K562 (cell line): ENCODE results near the gene MICU2. TPM values are rescaled to one million over a fixed set of nuclear protein-coding genes. Genes with fewer than 3 reads are reported as not detected.

Source experiments
- ATAC-seq: fragments of 200-7000 bp; cut with Tn5 transposase; 3 replicates; pipeline ENCODE4 v1.9.1; 2020; ENCODE audit warnings: moderate library complexity
- BruUV-seq: library from RNA; stranded (reverse); fragments of 400-500 nt; replicated peaks from 2 replicates; lab custom pipeline; 2021; lab: Mats Ljungman, UMichigan
- CTCF ChIA-PET: fragments of 300-600 bp; formaldehyde crosslinking; extraction: SDS; loops from one replicate; lab custom pipeline; 2021; ENCODE audit warnings: low intra/inter-chr PET ratio; lab: Yijun Ruan, JAX
- POLR2A ChIA-PET: fragments of 300-600, 350-650 bp; sonication (Branson Sonifier 250); formaldehyde crosslinking; extraction: SDS; loops from one replicate; lab custom pipeline; 2021; ENCODE audit warnings: antibody characterized with exemption, inconsistent platforms; lab: Yijun Ruan, JAX
- DNase-seq, 4 experiments: peaks; one replicate each; pipeline versions ENCODE4 v3.0.0 to v3.0.0-alpha.2; 2011 to 2018; ENCODE audit warnings: low spot score in 3 of 4, mixed read lengths in 3 of 4; ENCODE audit errors: extremely low read depth in 1 of 4
- FAIRE-seq: peaks from 2 replicates; lab custom pipeline; 2011; peaks lifted over from hg19 to GRCh38; lab: Jason Lieb, UNC
- H2AFZ ChIP-seq: 2 replicates; pipeline ENCODE4 v1.6.0; 2011; ENCODE audit warnings: low read depth, low read length, control low read depth, inconsistent platforms
- H3K27ac ChIP-seq: fragments of 200-600 bp; 3 replicates; pipeline ENCODE4 v1.8.0; 2011; ENCODE audit warnings: low read depth, mild to moderate bottlenecking, control low read depth, inconsistent platforms, low read length, moderate library complexity, mixed read lengths; ENCODE audit errors: extremely low read depth
- H3K27me3 ChIP-seq, 2 experiments: fragments of 300-600 bp in 1 of 2; 2 replicates in 1 of 2; 3 replicates in 1 of 2; pipeline versions ENCODE4 v1.6.0 to v1.8.0; 2011; ENCODE audit warnings: inconsistent platforms in 2 of 2, low read length in 2 of 2, mild to moderate bottlenecking in 1 of 2, mixed read lengths in 1 of 2, moderate library complexity in 1 of 2; ENCODE audit not compliant: control insufficient read depth in 2 of 2, insufficient read depth in 2 of 2
- H3K36me3 ChIP-seq: fragments of 300-600 bp; 3 replicates; pipeline ENCODE4 v1.8.0; 2011; ENCODE audit warnings: mild to moderate bottlenecking, low read length, inconsistent platforms; ENCODE audit not compliant: control insufficient read depth, insufficient read depth
- H3K4me1 ChIP-seq, 2 experiments: fragments of 200-600 bp in 1 of 2; replicated peaks in 1 of 2; 2 replicates in 1 of 2; 3 replicates in 1 of 2; pipeline versions ENCODE4 v1.5.1 to v1.8.0; 2011; ENCODE audit warnings: inconsistent platforms in 2 of 2, low read length in 2 of 2, mild to moderate bottlenecking in 1 of 2, mixed read lengths in 1 of 2, moderate library complexity in 1 of 2; ENCODE audit not compliant: control insufficient read depth in 2 of 2, insufficient read depth in 2 of 2
- H3K4me2 ChIP-seq: 2 replicates; pipeline ENCODE4 v1.6.1; 2011; ENCODE audit warnings: low read length, control low read depth, inconsistent platforms, mixed read lengths; ENCODE audit not compliant: insufficient read depth
- H3K4me3 ChIP-seq: fragments of 200-600 bp; sonication (generic), shearing (Covaris generic); 2 replicates; pipeline ENCODE4 v1.5.1; 2016; ENCODE audit warnings: control low read depth, inconsistent platforms
- H3K79me2 ChIP-seq: fragments of 200-600 bp; 3 replicates; pipeline ENCODE4 v1.8.0; 2011; ENCODE audit warnings: low read length, inconsistent platforms; ENCODE audit not compliant: control insufficient read depth, insufficient read depth
- H3K9ac ChIP-seq, 2 experiments: 2 replicates each; pipeline versions ENCODE4 v1.6.0 to v1.6.1; 2011; ENCODE audit warnings: low read depth in 2 of 2, low read length in 2 of 2, control low read depth in 1 of 2, inconsistent platforms in 1 of 2, mild to moderate bottlenecking in 1 of 2, mixed read lengths in 1 of 2; ENCODE audit not compliant: insufficient read depth in 1 of 2
- H3K9me1 ChIP-seq: one replicate; pipeline ENCODE4 v1.6.0; 2011; ENCODE audit warnings: inconsistent platforms, mild to moderate bottlenecking, low read length, moderate library complexity; ENCODE audit not compliant: control insufficient read depth, insufficient read depth
- H3K9me3 ChIP-seq: replicated peaks from 2 replicates; pipeline ENCODE4 v1.5.1; 2011; ENCODE audit warnings: low read depth, low read length, inconsistent platforms; ENCODE audit not compliant: control insufficient read depth, insufficient read depth
- H4K20me1 ChIP-seq: replicated peaks from 2 replicates; pipeline ENCODE4 v1.6.1; 2011; ENCODE audit warnings: low read length, inconsistent platforms, mixed read lengths; ENCODE audit not compliant: control insufficient read depth, insufficient read depth
- AFF1 ChIP-seq, 2 experiments: fragments of 450-650 bp; IDR thresholded peaks; 2 replicates each; pipeline ENCODE4 v1.6.1; 2018; ENCODE audit warnings: mild to moderate bottlenecking in 2 of 2, low read depth in 1 of 2; ENCODE audit not compliant: partially characterized antibody in 2 of 2
- CBX1 ChIP-seq: sonication (generic); IDR thresholded peaks from 2 replicates; pipeline ENCODE4 v1.6.1; 2016; ENCODE audit warnings: antibody characterized with exemption, low read depth, mild to moderate bottlenecking
- TEAD1 ChIP-seq, 2 experiments: fragments of 450-650 bp in 1 of 2; sonication (generic) in 1 of 2; formaldehyde crosslinking; IDR thresholded peaks; 2 replicates each; pipeline versions ENCODE4 v1.4.0 to v1.8.0; 2020 to 2022; ENCODE audit warnings: mild to moderate bottlenecking in 2 of 2, missing genetic modification reagents in 1 of 2
- ZZZ3 ChIP-seq: fragments of 450-650 bp; IDR thresholded peaks from 2 replicates; pipeline ENCODE4 v1.6.1; 2016; ENCODE audit warnings: antibody characterized with exemption, mild to moderate bottlenecking, moderate library complexity
- in situ Hi-C: fragments of 300-500 bp; cut with MboI; formaldehyde crosslinking; loops from 4 replicates; pipeline ENCODE4 v1.15.0; 2018; ENCODE audit warnings: inconsistent platforms, mixed read lengths
- intact Hi-C: fragments of 100-400 bp; cut with micrococcal nuclease; formaldehyde crosslinking; loops from 2 replicates; pipeline ENCODE4 v1.14.2; 2022
- polyA plus RNA-seq, 8 experiments: library from polyadenylated mRNA; depleted of rRNA in 4 of 8; stranded (reverse) in 5 of 8; unstranded in 3 of 8; fragments of >200 nt; fragmentation: Nextera tagmentation in 2 of 8; fragmentation: Illumina TruSeq in 1 of 8; extraction: Ambion mirVana in 2 of 8; extraction: Trizol in 1 of 8; gene quantifications; 2 replicates each; pipeline versions ENCODE4 v1.2.1 to v1.2.3, GENCODE V29; 2011 to 2014; ENCODE audit warnings: inconsistent platforms in 1 of 8, missing spikeins in 1 of 8
- total RNA-seq, 7 experiments: library from RNA; depleted of rRNA in 6 of 7; stranded (reverse); fragments of >200 nt in 6 of 7; fragmentation: Illumina TruSeq in 2 of 7; extraction: Trizol in 2 of 7; gene quantifications; 2 replicates each; pipeline versions ENCODE4 v1.2.1 to v1.2.3, GENCODE V29; 2011 to 2021; ENCODE audit warnings: low replicate concordance in 1 of 7
- TF ChIP-seq, protein P1 (sequence below): sonication (generic); formaldehyde crosslinking; IDR thresholded peaks from 2 replicates; pipeline ENCODE4 v1.4.0; 2020; ENCODE audit warnings: mild to moderate bottlenecking, missing genetic modification reagents
- TF ChIP-seq, protein P2 (sequence below): fragments of 450-650 bp; formaldehyde crosslinking; IDR thresholded peaks from 2 replicates; pipeline ENCODE4 v1.4.0; 2020; ENCODE audit warnings: mild to moderate bottlenecking, moderate library complexity
- TF ChIP-seq, protein P3 (sequence below): fragments of 200-400 bp; formaldehyde crosslinking; IDR thresholded peaks from 2 replicates; pipeline ENCODE4 v1.6.1; 2017; ENCODE audit warnings: mild to moderate bottlenecking, low read depth, low read length, moderate library complexity

Gene MICU2
- total and polyA plus RNA-seq, 9 of the 15 experiments (the other 6 are each of a cell fraction or from before 2014, with no cell fraction given): 9.1 to 41.8 (median 33.4) TPM

GRCh38 chr13:21539687-21540086, 64.3 kb downstream of the MICU2 start:
- Histone ChIP-seq H3K4me2 (no peak overlapping the region), H3K4me1 (peaks cover 0 to 3% of the 10 kb centered on the region in 2 experiments; a peak in 1 of 5 replicates), H3K9me1 (no peaks in the 10 kb centered on the region), H3K36me3 (no peaks in the 10 kb centered on the region; the same call in 1 of the 3 replicates), H3K27me3 (no peaks in the 10 kb centered on the region), H3K9ac (no peak overlapping the region), H3K9me3 (no peaks in the 10 kb centered on the region), H3K4me3 (no peak overlapping the region), H3K27ac (no peak overlapping the region), H2AFZ (no peak overlapping the region), H4K20me1 (no peaks in the 10 kb centered on the region), H3K79me2 (peaks cover 6% of the 10 kb centered on the region; the same call in 2 of the 3 replicates)
- CTCF ChIA-PET: no interaction called here
- DNase-seq (no peak), ATAC-seq (no peak), FAIRE-seq (no peak)
- TF ChIP-seq, protein P1, sequence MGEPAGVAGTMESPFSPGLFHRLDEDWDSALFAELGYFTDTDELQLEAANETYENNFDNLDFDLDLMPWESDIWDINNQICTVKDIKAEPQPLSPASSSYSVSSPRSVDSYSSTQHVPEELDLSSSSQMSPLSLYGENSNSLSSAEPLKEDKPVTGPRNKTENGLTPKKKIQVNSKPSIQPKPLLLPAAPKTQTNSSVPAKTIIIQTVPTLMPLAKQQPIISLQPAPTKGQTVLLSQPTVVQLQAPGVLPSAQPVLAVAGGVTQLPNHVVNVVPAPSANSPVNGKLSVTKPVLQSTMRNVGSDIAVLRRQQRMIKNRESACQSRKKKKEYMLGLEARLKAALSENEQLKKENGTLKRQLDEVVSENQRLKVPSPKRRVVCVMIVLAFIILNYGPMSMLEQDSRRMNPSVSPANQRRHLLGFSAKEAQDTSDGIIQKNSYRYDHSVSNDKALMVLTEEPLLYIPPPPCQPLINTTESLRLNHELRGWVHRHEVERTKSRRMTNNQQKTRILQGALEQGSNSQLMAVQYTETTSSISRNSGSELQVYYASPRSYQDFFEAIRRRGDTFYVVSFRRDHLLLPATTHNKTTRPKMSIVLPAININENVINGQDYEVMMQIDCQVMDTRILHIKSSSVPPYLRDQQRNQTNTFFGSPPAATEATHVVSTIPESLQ: no peak
- TF ChIP-seq AFF1 (IDR thresholded peaks at IDR 0.05; ENCODE audit: low read depth in 1 of 2, partially characterized antibody in 2 of 2) (no peak), CBX1 (no peak), ZZZ3 (no peak), TEAD1 (CRISPR knock-in tag; IDR thresholded peaks at IDR 0.05) (no peak)
- TF ChIP-seq, protein P2, sequence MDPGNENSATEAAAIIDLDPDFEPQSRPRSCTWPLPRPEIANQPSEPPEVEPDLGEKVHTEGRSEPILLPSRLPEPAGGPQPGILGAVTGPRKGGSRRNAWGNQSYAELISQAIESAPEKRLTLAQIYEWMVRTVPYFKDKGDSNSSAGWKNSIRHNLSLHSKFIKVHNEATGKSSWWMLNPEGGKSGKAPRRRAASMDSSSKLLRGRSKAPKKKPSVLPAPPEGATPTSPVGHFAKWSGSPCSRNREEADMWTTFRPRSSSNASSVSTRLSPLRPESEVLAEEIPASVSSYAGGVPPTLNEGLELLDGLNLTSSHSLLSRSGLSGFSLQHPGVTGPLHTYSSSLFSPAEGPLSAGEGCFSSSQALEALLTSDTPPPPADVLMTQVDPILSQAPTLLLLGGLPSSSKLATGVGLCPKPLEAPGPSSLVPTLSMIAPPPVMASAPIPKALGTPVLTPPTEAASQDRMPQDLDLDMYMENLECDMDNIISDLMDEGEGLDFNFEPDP (CRISPR knock-in tag): no peak
- TF ChIP-seq, protein P3, sequence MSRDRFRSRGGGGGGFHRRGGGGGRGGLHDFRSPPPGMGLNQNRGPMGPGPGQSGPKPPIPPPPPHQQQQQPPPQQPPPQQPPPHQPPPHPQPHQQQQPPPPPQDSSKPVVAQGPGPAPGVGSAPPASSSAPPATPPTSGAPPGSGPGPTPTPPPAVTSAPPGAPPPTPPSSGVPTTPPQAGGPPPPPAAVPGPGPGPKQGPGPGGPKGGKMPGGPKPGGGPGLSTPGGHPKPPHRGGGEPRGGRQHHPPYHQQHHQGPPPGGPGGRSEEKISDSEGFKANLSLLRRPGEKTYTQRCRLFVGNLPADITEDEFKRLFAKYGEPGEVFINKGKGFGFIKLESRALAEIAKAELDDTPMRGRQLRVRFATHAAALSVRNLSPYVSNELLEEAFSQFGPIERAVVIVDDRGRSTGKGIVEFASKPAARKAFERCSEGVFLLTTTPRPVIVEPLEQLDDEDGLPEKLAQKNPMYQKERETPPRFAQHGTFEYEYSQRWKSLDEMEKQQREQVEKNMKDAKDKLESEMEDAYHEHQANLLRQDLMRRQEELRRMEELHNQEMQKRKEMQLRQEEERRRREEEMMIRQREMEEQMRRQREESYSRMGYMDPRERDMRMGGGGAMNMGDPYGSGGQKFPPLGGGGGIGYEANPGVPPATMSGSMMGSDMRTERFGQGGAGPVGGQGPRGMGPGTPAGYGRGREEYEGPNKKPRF: no peak
- in situ Hi-C loops: no loop called here
- BruUV-seq: no TSS peak
- intact Hi-C loops: no loop called here
- POLR2A ChIA-PET: no interaction called here
